H1 (cell line): Measurements from ENCODE around the gene DOCK10. TPM values are rescaled to one million over a fixed set of nuclear protein-coding genes. Genes with fewer than 3 reads are reported as not detected.

Experiments used
- CTCF ChIA-PET: fragments of 300-600 bp; sonication (Branson Sonifier 250); formaldehyde crosslinking; loops from one replicate; lab custom pipeline; 2021; ENCODE audit not compliant: partially characterized antibody; lab: Charles Lee
- POLR2A ChIA-PET: fragments of 300-600 bp; sonication (Branson Sonifier 250); formaldehyde crosslinking; loops from one replicate; lab custom pipeline; 2021; ENCODE audit warnings: inconsistent platforms; ENCODE audit not compliant: partially characterized antibody; lab: Charles Lee
- DNase-seq, 2 experiments: peaks; one replicate each; pipeline versions ENCODE4 v3.0.0 to v3.0.0-alpha.2; 2010 to 2022; ENCODE audit warnings: low spot score in 2 of 2, low read depth in 1 of 2, mixed read lengths in 1 of 2
- FAIRE-seq: peaks from 2 replicates; lab custom pipeline; 2011; peaks lifted over from hg19 to GRCh38; lab: Jason Lieb, UNC
- H2AFZ ChIP-seq: 2 replicates; pipeline ENCODE4 v1.8.1; 2012; ENCODE audit warnings: low read length, inconsistent platforms
- H2AK5ac ChIP-seq: 2 replicates; pipeline ENCODE4 v1.6.1; 2013; ENCODE audit warnings: low read depth, low read length
- H2BK120ac ChIP-seq: replicated peaks from 2 replicates; pipeline ENCODE3; 2013; ENCODE audit warnings: low read depth, low read length, inconsistent platforms
- H2BK12ac ChIP-seq: 2 replicates; pipeline ENCODE4 v1.6.1; 2013; ENCODE audit warnings: low read depth, low read length
- H2BK15ac ChIP-seq: 2 replicates; pipeline ENCODE4 v1.6.1; 2013; ENCODE audit warnings: low read length
- H2BK20ac ChIP-seq: 2 replicates; pipeline ENCODE4 v1.6.1; 2013; ENCODE audit warnings: low read length
- H2BK5ac ChIP-seq: 2 replicates; pipeline ENCODE4 v1.6.1; 2013; ENCODE audit warnings: low read depth, low read length
- H3K14ac ChIP-seq: 2 replicates; pipeline ENCODE4 v1.6.1; 2013; ENCODE audit warnings: inconsistent platforms; ENCODE audit not compliant: insufficient read length
- H3K18ac ChIP-seq: 2 replicates; pipeline ENCODE4 v1.6.1; 2013; ENCODE audit warnings: low read length; ENCODE audit errors: extremely low read depth
- H3K23ac ChIP-seq: 2 replicates; pipeline ENCODE4 v1.6.1; 2013; ENCODE audit warnings: inconsistent platforms; ENCODE audit not compliant: insufficient read length
- H3K23me2 ChIP-seq: 2 replicates; pipeline ENCODE4 v1.6.1; 2013; ENCODE audit warnings: low read depth, low read length
- H3K27ac ChIP-seq: 2 replicates; pipeline ENCODE4 v1.6.1; 2011; ENCODE audit warnings: low read depth, low read length, inconsistent platforms
- H3K27me3 ChIP-seq, 4 experiments: replicated peaks in 1 of 4; 1 replicate in 1 of 4; 2 replicates in 3 of 4; pipeline versions ENCODE4 v1.6.1 to v1.8.1; 2011 to 2013; ENCODE audit warnings: low read length in 3 of 4, mild to moderate bottlenecking in 3 of 4, inconsistent platforms in 2 of 4, mixed read lengths in 2 of 4, moderate library complexity in 1 of 4; ENCODE audit not compliant: control insufficient read depth in 3 of 4, insufficient read depth in 3 of 4; ENCODE audit errors: extremely low read depth in 1 of 4
- H3K36me3 ChIP-seq, 4 experiments: 2 replicates each; pipeline versions ENCODE4 v1.6.1 to v1.8.1; 2011 to 2013; ENCODE audit warnings: mild to moderate bottlenecking in 4 of 4, low read length in 3 of 4, moderate library complexity in 2 of 4, control low read depth in 1 of 4, inconsistent platforms in 1 of 4; ENCODE audit not compliant: insufficient read depth in 4 of 4, control insufficient read depth in 2 of 4
- H3K4ac ChIP-seq: replicated peaks from 2 replicates; pipeline ENCODE3; 2013; ENCODE audit warnings: low read length, low read depth, mixed read lengths, inconsistent platforms; ENCODE audit not compliant: insufficient read length
- H3K4me1 ChIP-seq, 4 experiments: replicated peaks in 1 of 4; 1 replicate in 1 of 4; 2 replicates in 3 of 4; pipeline versions ENCODE4 v1.6.1 to v1.8.1; 2011 to 2013; ENCODE audit warnings: low read length in 3 of 4, inconsistent platforms in 2 of 4, mixed read lengths in 1 of 4; ENCODE audit not compliant: insufficient read depth in 4 of 4, control insufficient read depth in 3 of 4
- H3K4me2 ChIP-seq, 2 experiments: 2 replicates each; pipeline versions ENCODE4 v1.6.1 to v1.8.1; 2011 to 2013; ENCODE audit warnings: low read depth in 2 of 2, low read length in 2 of 2, control low read depth in 1 of 2, inconsistent platforms in 1 of 2, mild to moderate bottlenecking in 1 of 2; ENCODE audit not compliant: insufficient read depth in 1 of 2
- H3K4me3 ChIP-seq, 4 experiments: fragments of 200-600, 300-600 bp in 1 of 4; sonication (generic), shearing (Covaris generic), sonication (Bioruptor Twin) in 1 of 4; 2 replicates each; pipeline versions ENCODE4 v1.5.1 to v1.8.1; 2011 to 2016; ENCODE audit warnings: low read length in 4 of 4, low read depth in 3 of 4, control low read depth in 2 of 4, inconsistent platforms in 2 of 4, mild to moderate bottlenecking in 2 of 4, mixed read lengths in 1 of 4, moderate library complexity in 1 of 4; ENCODE audit not compliant: insufficient read depth in 2 of 4; ENCODE audit errors: extremely low read depth in 1 of 4
- H3K56ac ChIP-seq: replicated peaks from 2 replicates; pipeline ENCODE3; 2013; ENCODE audit warnings: low read depth, mild to moderate bottlenecking, mixed read lengths, low read length, inconsistent platforms; ENCODE audit not compliant: insufficient read length
- H3K79me1 ChIP-seq: 2 replicates; pipeline ENCODE4 v1.6.1; 2013; ENCODE audit warnings: low read depth, low read length, control low read depth
- H3K79me2 ChIP-seq, 2 experiments: 2 replicates each; pipeline versions ENCODE4 v1.6.1 to v1.8.1; 2012 to 2013; ENCODE audit warnings: low read length in 2 of 2, mild to moderate bottlenecking in 2 of 2, inconsistent platforms in 1 of 2; ENCODE audit not compliant: insufficient read depth in 2 of 2, control insufficient read depth in 1 of 2
- H3K9ac ChIP-seq, 4 experiments: replicated peaks in 1 of 4; 1 replicate in 1 of 4; 2 replicates in 3 of 4; pipeline versions ENCODE4 v1.6.1 to v1.8.1; 2011 to 2013; ENCODE audit warnings: low read depth in 3 of 4, low read length in 3 of 4, control low read depth in 2 of 4, mild to moderate bottlenecking in 2 of 4, moderate library complexity in 2 of 4, inconsistent platforms in 1 of 4; ENCODE audit errors: extremely low read depth in 1 of 4
- H3K9me3 ChIP-seq, 2 experiments: 2 replicates each; pipeline versions ENCODE4 v1.6.1 to v1.8.1; 2012 to 2013; ENCODE audit warnings: mild to moderate bottlenecking in 2 of 2, moderate library complexity in 2 of 2, control low read depth in 1 of 2, inconsistent platforms in 1 of 2, low read depth in 1 of 2, low read length in 1 of 2, mixed read lengths in 1 of 2; ENCODE audit not compliant: insufficient read depth in 2 of 2
- H4K20me1 ChIP-seq, 2 experiments: replicated peaks in 1 of 2; 2 replicates each; pipeline versions ENCODE3 to v1.8.1; 2011 to 2013; ENCODE audit warnings: inconsistent platforms in 2 of 2, low read length in 2 of 2, mild to moderate bottlenecking in 1 of 2; ENCODE audit not compliant: insufficient read depth in 2 of 2, control insufficient read depth in 1 of 2
- H4K5ac ChIP-seq: 2 replicates; pipeline ENCODE4 v1.6.1; 2013; ENCODE audit warnings: low read length, low read depth, mixed read lengths, inconsistent platforms; ENCODE audit not compliant: insufficient read length
- H4K8ac ChIP-seq: 2 replicates; pipeline ENCODE4 v1.8.0; 2013; ENCODE audit warnings: mild to moderate bottlenecking, moderate library complexity, low read length, inconsistent platforms; ENCODE audit not compliant: insufficient read depth; ENCODE audit errors: extremely low read depth
- H4K91ac ChIP-seq: replicated peaks from 2 replicates; pipeline ENCODE3; 2013; ENCODE audit warnings: low read length, mixed read lengths, inconsistent platforms; ENCODE audit not compliant: insufficient read length
- JUN ChIP-seq: IDR thresholded peaks from 2 replicates; pipeline ENCODE4 v1.6.1; 2011; ENCODE audit warnings: low read depth, mild to moderate bottlenecking, improper control_type of control experiment, low read length
- POLR2A ChIP-seq, 2 experiments: IDR thresholded peaks; 1 replicate in 1 of 2; 2 replicates in 1 of 2; pipeline ENCODE4 v1.6.1; 2011; ENCODE audit warnings: low read depth in 2 of 2, low read length in 2 of 2, mild to moderate bottlenecking in 2 of 2; ENCODE audit errors: control extremely low read depth in 1 of 2
- WGBS, 2 experiments: shearing (Covaris generic) in 1 of 2; methylation state at CpG; one replicate each; pipeline versions ENCODE4 v1.1.6 to v1.1.7; 2013 to 2015; ENCODE audit warnings: low lambda C conversion rate in 2 of 2, mixed read lengths in 2 of 2, inconsistent platforms in 1 of 2, low coverage in 1 of 2, missing lambda C conversion rate in 1 of 2; ENCODE audit not compliant: insufficient replicate concordance in 2 of 2, insufficient coverage in 1 of 2, insufficient read length in 1 of 2; ENCODE audit errors: extremely low coverage in 1 of 2, missing lambda C conversion rate in 1 of 2; 5-methylcytosine and 5-hydroxymethylcytosine counted together
- polyA plus RNA-seq, 7 experiments: library from polyadenylated mRNA; depleted of rRNA in 3 of 7; stranded (reverse) in 5 of 7; unstranded in 2 of 7; fragments of >200 nt in 5 of 7; fragments of 200-250 nt in 2 of 7; gene quantifications; 1 replicate in 5 of 7; 2 replicates in 1 of 7; 4 replicates in 1 of 7; pipeline versions ENCODE4 v1.2.1 to v1.2.3, GENCODE V29; 2011 to 2013; ENCODE audit warnings: missing spikeins in 2 of 7, mixed read lengths in 2 of 7
- total RNA-seq: library from RNA; stranded (reverse); fragmentation: NEBNext Ultra II Directional; extraction: Animal tissue kit (Norgen Biotek cat#: 25700); gene quantifications from 2 replicates; pipeline ENCODE4 v1.2.1, GENCODE V29; 2021

The DOCK10 gene
- total and polyA plus RNA-seq, 2 of the 8 experiments (the other 6 are each of a cell fraction or from before 2014, with no cell fraction given) = 0.33 to 1.6 TPM

GRCh38 chr2:225036431-225036830 lies 5.8 kb downstream of the DOCK10 start:
- H3K36me3 ChIP-seq = no peaks in the 10 kb centered on the region
- H3K56ac ChIP-seq = no peak overlapping the region
- no peak overlapping the region for H3K4ac ChIP-seq
- no peak overlapping the region for H3K14ac ChIP-seq
- no peak overlapping the region for H3K4me3 ChIP-seq
- TF ChIP-seq JUN (no peak), POLR2A (IDR thresholded peaks at IDR 0.05; ENCODE audit: control extremely low read depth in 1 of 2, low read depth in 2 of 2, low read length in 2 of 2) (no peak)
- H2BK20ac ChIP-seq = no peak overlapping the region
- H4K20me1 ChIP-seq = no peaks in the 10 kb centered on the region
- ChIA-PET CTCF (no interaction called here), POLR2A (no interaction called here)
- no peak overlapping the region for H2AK5ac ChIP-seq
- no peak overlapping the region for H4K8ac ChIP-seq
- H3K23ac ChIP-seq = no peak overlapping the region
- no peak overlapping the region for H2BK120ac ChIP-seq
- H3K4me1 ChIP-seq = peaks cover 0 to 3% (median 0%) of the 10 kb centered on the region in 4 experiments; a peak in 1 of 7 replicates
- H2AFZ ChIP-seq = no peak overlapping the region
- H2BK15ac ChIP-seq = no peak overlapping the region
- no peak overlapping the region for H3K4me2 ChIP-seq
- no peak overlapping the region for H3K9ac ChIP-seq
- H3K23me2 ChIP-seq = peaks cover under 1% of the 10 kb centered on the region; the same call in 1 of the 2 replicates
- H3K9me3 ChIP-seq = no peaks in the 10 kb centered on the region
- 83% methylated on average over 1 of the region's 1 CpG; no CpG with 5 or more reads in 1 of the 2 experiments for WGBS, 2 experiments
- H3K18ac ChIP-seq = no peak overlapping the region
- no peaks in the 10 kb centered on the region for H3K79me1 ChIP-seq
- no peak overlapping the region for H2BK12ac ChIP-seq
- H2BK5ac ChIP-seq = no peak overlapping the region
- DNase-seq (no peak), FAIRE-seq (no peak)
- no peak overlapping the region for H3K27ac ChIP-seq
- H3K79me2 ChIP-seq = no peaks in the 10 kb centered on the region
- H4K91ac ChIP-seq = no peak overlapping the region
- H4K5ac ChIP-seq = no peak overlapping the region
- peaks cover 1 to 11% (median 10%) of the 10 kb centered on the region in 4 experiments; a peak in 6 of 7 replicates for H3K27me3 ChIP-seq
